ENCODE data around the gene PYGB.

The PYGB gene

DNA sequence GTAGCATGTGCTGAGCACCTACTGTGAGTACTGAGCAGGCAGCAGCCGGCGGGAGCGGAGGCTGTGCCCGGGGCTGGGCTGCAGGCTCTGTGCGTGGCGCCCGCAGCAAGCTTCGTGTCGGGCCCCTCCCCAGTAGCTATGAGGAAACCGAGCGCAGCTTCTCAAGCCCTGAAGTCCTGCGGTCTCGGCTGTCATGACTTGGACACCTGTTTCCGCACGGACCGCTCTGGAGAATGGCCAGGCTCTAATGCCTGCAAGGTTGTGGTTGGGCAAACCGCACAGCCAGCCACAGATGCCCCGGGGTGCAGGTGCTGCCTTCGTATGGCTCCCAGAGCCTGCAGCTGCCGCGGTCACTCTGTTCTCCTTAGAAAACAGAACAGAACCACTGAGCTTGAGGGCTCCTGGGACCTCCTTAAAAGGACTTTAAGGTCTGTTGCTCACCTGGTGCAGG is 33.7 kb downstream of the PYGB start:
- no peak for TF ChIP-seq FOXP2 (optimal IDR thresholded peaks at IDR 0.05; ENCODE audit: borderline replicate concordance, extremely low read depth, extremely low read length, insufficient read depth)
- no peak for TF ChIP-seq POLR2AphosphoS5 (IDR thresholded peaks at IDR 0.05; ENCODE audit: low read depth, low read length)
- TF ChIP-seq TAF1 (IDR thresholded peaks at IDR 0.05; ENCODE audit: borderline replicate concordance, insufficient read depth, low read length): no peak
- no peak for TF ChIP-seq SIN3A (IDR thresholded peaks at IDR 0.05; ENCODE audit: borderline replicate concordance, insufficient read depth, low read length)
- no peak for TF ChIP-seq REST (IDR thresholded peaks at IDR 0.05; ENCODE audit: insufficient read depth in 1 of 2, low read depth in 2 of 2, low read length in 2 of 2)

DNA sequence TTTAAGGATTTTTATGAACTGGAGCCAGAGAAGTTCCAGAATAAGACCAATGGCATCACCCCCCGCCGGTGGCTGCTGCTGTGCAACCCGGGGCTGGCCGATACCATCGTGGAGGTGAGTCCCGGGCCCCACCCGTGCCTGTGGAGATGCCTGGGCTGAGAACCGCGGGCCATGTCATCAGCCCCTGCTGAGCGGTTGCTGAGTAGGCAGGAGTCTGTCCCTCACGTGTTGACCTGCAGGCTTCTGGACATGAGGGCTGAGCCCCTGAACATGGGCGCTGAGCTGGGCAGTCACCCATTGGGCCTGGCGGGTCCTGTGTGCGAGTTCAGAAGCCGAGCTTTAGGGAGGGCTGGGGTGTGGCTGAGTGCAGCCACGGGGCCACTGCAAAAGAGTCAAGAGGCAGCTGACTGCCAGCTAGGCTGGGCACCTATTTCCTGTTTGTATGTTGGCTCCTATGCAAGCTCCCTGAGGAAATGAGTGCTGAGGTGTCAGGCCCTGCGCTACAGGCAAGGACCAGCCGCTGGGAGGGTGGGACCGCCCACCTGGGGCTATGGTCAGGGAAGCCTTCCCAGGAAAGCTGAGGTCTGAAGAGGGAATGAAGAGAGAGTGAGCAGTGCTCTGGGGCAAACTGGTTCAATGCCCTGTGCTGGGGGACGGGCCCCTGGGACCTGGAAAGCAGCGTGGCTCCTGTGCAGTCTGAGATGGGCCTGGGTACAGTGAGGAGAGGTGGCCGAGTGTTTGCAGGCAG is 34.3 kb downstream of the PYGB start:
- TF ChIP-seq REST (IDR thresholded peaks at IDR 0.05; ENCODE audit: insufficient read depth in 1 of 2, low read depth in 2 of 2, low read length in 2 of 2): no peak
- no peak for TF ChIP-seq SIN3A (IDR thresholded peaks at IDR 0.05; ENCODE audit: borderline replicate concordance, insufficient read depth, low read length)
- TF ChIP-seq FOXP2 (optimal IDR thresholded peaks at IDR 0.05; ENCODE audit: borderline replicate concordance, extremely low read depth, extremely low read length, insufficient read depth): no peak
- no peak for TF ChIP-seq POLR2AphosphoS5 (IDR thresholded peaks at IDR 0.05; ENCODE audit: low read depth, low read length)

GRCh38 chr20:25282796-25283195 is 34.9 kb downstream of the PYGB start:
- TF ChIP-seq SIN3A (IDR thresholded peaks at IDR 0.05; ENCODE audit: borderline replicate concordance, insufficient read depth, low read length) (no peak), TAF1 (IDR thresholded peaks at IDR 0.05; ENCODE audit: borderline replicate concordance, insufficient read depth, low read length) (no peak), POLR2AphosphoS5 (IDR thresholded peaks at IDR 0.05; ENCODE audit: low read depth, low read length) (no peak), FOXP2 (optimal IDR thresholded peaks at IDR 0.05; ENCODE audit: borderline replicate concordance, extremely low read depth, extremely low read length, insufficient read depth) (no peak)

GRCh38 chr20:25283221-25283951 is 35.5 kb downstream of the PYGB start:
- no peak for TF ChIP-seq SIN3A (IDR thresholded peaks at IDR 0.05; ENCODE audit: borderline replicate concordance, insufficient read depth, low read length)
- no peak for TF ChIP-seq FOXP2 (optimal IDR thresholded peaks at IDR 0.05; ENCODE audit: borderline replicate concordance, extremely low read depth, extremely low read length, insufficient read depth)
- TF ChIP-seq POLR2AphosphoS5 (IDR thresholded peaks at IDR 0.05; ENCODE audit: low read depth, low read length): no peak
- no peak for TF ChIP-seq TAF1 (IDR thresholded peaks at IDR 0.05; ENCODE audit: borderline replicate concordance, insufficient read depth, low read length)
- no peak for TF ChIP-seq REST (IDR thresholded peaks at IDR 0.05; ENCODE audit: insufficient read depth in 1 of 2, low read depth in 2 of 2, low read length in 2 of 2)

DNA sequence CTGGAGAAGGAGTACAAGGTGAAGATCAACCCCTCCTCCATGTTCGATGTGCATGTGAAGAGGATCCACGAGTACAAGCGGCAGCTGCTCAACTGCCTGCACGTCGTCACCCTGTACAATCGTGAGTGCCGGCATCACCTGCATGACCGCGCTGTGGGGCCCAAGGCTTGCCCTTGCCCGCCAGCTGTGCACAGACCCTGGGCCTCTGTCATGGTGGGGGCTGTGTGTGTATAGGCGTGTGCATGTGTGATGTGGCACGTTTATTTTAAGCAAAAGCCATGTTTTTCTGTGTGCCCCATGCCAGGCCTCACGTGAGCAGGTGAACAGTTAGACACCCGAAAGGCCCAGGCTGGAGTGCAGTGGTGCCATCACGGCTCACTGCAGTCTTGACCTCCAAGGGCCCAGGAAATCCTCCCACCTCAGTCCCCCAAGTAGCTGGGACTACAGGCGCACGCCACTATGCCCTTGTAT is 36.3 kb downstream of the PYGB start:
- no peak for TF ChIP-seq TAF1 (IDR thresholded peaks at IDR 0.05; ENCODE audit: borderline replicate concordance, insufficient read depth, low read length)
- TF ChIP-seq FOXP2 (optimal IDR thresholded peaks at IDR 0.05; ENCODE audit: borderline replicate concordance, extremely low read depth, extremely low read length, insufficient read depth): no peak
- TF ChIP-seq POLR2AphosphoS5 (IDR thresholded peaks at IDR 0.05; ENCODE audit: low read depth, low read length): no peak
- TF ChIP-seq SIN3A (IDR thresholded peaks at IDR 0.05; ENCODE audit: borderline replicate concordance, insufficient read depth, low read length): no peak
- TF ChIP-seq REST (IDR thresholded peaks at IDR 0.05; ENCODE audit: insufficient read depth in 1 of 2, low read depth in 2 of 2, low read length in 2 of 2): no peak

Measured in PFSK-1 (cell line).